Measurements from ENCODE around the gene LRRC8A.
A peak's percentile ranks its signal among the peaks of the same experiment; 100 is the strongest.
"Not testable (repeated sequence)": the region's sequence is repeated elsewhere in the genome, so short reads cannot be mapped to it uniquely, and the experiment has no call there.

Gene LRRC8A

GRCh38 chr9:128921881-128922763 lies 40.2 kb downstream of the LRRC8A start:
- no peak for DNase-seq (ENCODE audit: low spot score)

GRCh38 chr9:128923493-128923883 lies 41.6 kb downstream of the LRRC8A start:
- DNase-seq (ENCODE audit: low spot score) = no peak

- peak; percentile 93 for DNase-seq (ENCODE audit: low spot score)
Measured at GRCh38 chr9:128927731-128928411, 45.9 kb downstream of the LRRC8A start.

- no peak for DNase-seq (ENCODE audit: low spot score)
Measured at GRCh38 chr9:128928624-128929023, 46.7 kb downstream of the LRRC8A start.

DNA sequence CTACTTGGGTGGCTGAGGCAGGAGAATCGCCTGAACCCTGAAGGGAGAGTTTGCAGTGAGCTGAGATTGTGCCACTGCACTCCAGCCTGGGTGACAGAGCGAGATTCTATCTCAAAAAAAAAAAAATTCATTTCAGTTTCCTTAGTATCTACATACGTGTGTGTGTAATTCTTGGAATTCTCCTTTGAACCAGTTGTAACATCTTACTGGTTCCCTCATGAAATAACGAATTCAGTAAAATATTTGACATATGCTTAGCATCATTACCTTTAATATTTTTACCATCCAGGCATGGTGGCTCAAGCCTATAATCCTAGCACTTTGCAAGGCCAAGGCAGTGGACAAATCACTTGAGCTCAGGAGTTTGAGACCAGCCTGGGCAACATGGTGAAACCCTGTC lies 47.6 kb downstream of the LRRC8A start:
- DNase-seq (ENCODE audit: low spot score) = no peak

- no peak for DNase-seq (ENCODE audit: low spot score)
Measured at GRCh38 chr9:128933731-128934130, 51.8 kb downstream of the LRRC8A start.

- no peak for DNase-seq (ENCODE audit: low spot score)
Measured at GRCh38 chr9:128936171-128936865, 54.4 kb downstream of the LRRC8A start.

- no peak for DNase-seq (ENCODE audit: low spot score)
Measured at GRCh38 chr9:128937310-128938165, 55.6 kb downstream of the LRRC8A start.

- DNase-seq (ENCODE audit: low spot score) = no peak
Measured at GRCh38 chr9:128940271-128940921, 58.5 kb downstream of the LRRC8A start.

DNA sequence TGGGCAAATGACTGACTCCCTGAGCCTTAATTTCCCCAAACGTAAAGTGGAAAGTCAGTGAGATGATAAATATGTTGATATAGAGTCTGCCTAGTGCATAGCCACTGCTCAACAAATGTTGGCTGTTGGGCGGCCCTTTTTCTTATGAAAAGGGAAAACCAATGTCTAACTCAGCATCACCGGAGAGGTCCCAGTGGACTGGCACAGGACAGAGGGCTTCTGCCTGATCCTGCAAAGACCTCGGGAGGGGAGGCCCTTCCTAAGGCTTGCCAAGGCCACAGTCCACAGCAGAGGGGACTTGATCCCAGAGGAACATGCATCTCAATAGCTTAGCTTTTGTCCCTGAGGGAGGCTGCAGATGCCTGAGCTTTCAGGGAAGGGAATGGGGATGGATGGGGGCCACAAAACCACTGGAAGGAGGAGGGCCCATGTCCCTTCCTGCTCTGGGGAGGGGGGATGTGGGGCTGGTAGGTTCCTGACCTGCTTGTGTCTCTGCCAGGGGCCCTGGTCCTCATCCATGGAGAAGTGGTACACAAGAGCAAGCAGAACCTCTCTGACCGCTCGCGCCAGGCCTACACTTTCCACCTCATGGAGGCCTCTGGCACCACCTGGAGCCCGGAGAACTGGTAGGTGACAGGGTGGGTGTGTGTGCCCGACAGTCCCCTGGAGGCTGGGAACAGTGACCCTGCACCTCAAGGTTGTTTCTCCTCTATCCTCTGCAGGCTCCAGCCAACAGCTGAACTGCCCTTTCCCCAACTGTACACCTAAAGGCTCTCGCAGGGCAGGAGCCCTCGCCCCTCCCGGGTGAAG lies 59.2 kb downstream of the LRRC8A start:
- DNase-seq (ENCODE audit: low spot score) = no peak

- DNase-seq (ENCODE audit: low spot score) = no peak
Measured at GRCh38 chr9:128943832-128944620, 62.1 kb downstream of the LRRC8A start.

- DNase-seq (ENCODE audit: low spot score) = not testable (repeated sequence)
Measured at GRCh38 chr9:128944966-128945365, 63.0 kb downstream of the LRRC8A start.

- no peak for DNase-seq (ENCODE audit: low spot score)
Measured at GRCh38 chr9:128945798-128946501, 64.0 kb downstream of the LRRC8A start.

GRCh38 chr9:128946571-128947276 lies 64.8 kb downstream of the LRRC8A start:
- DNase-seq (ENCODE audit: low spot score) = no peak

DNA sequence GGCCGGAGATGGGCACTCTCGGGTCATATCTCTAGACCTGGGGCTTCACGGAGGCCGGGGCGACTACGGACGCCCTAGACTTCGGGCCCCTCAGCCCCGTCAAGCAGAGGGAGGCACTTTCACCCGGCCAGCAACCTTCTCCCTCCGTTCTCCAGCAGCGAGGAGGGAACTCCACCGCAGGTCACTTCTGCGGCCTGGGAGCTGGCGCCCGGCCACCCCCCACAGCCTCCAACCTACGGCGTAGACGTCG lies 65.3 kb downstream of the LRRC8A start:
- DNase-seq (ENCODE audit: low spot score) = no peak

DNA sequence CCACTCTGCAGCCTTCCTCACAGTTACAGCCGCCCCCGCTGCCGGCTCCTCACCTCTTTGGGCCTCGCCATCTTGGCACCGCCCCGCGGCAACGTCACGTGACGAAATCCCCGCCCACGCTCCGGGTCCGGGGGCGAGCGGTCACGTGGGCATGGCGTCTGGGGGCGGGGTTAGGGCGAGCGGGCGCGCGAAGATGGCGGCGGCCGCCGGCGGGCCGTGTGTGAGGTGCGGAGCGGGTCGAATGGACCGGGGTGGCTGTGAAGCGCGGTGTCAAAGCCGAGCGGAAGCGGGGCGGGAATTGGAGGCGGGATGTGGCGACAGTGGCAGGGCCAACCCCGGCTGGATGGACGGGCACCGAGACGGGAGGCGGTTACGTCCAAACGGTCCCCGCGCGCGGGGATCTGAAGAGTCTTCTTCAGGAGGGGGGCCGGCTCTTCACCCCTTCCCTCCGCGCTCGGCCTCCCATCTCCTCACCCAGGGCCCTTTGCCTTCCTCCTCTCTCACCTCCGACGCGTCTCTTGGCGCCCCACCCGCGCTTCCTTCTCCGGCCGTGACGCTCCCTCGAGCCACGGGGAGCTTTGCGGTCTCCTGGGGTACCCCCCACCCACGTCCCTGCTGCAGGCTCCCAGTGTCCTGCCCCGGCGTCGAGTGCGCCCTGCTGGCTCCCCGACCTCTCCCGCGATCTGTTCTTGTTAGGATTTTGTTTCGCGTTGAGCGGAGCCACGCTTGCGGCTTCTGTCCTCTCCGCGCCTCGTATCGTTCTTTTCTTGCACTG lies 65.8 kb downstream of the LRRC8A start, which contains the start of the genes DOLK and NUP188:
TSS of gene DOLK (minus strand) at position 77 of the 775 bp plus-strand sequence. CDS start 300 bp downstream, outside the sequence.
TSS of gene NUP188 (plus strand) at position 173 of the 775 bp plus-strand sequence. CDS start at position 194, 21 bp downstream.
- peak; percentile 99 for DNase-seq (ENCODE audit: low spot score)

GRCh38 chr9:128961403-128961802 lies 79.5 kb downstream of the LRRC8A start:
- DNase-seq (ENCODE audit: low spot score) = not testable (repeated sequence)
